CD14-positive monocyte (primary cell): ENCODE measurements around the gene HLA-G. TPM values are rescaled to one million over a fixed set of nuclear protein-coding genes. Genes with fewer than 3 reads are reported as not detected.

ENCODE experiments used
- DNase-seq, 3 donors: peaks; one replicate each; pipeline ENCODE4 v3.0.0-alpha.2; 2011 to 2022
- H2AFZ ChIP-seq: 2 replicates; pipeline ENCODE4 v1.6.0; 2012; ENCODE audit warnings: mild to moderate bottlenecking, low read depth, low read length, inconsistent platforms; ENCODE audit not compliant: insufficient read depth, poor library complexity, severe bottlenecking
- H3K27ac ChIP-seq, 2 donors: 1 replicate in 1 of 2; 2 replicates in 1 of 2; pipeline ENCODE4 v1.5.1; 2012 to 2013; ENCODE audit warnings: low read length in 2 of 2, control low read depth in 1 of 2, inconsistent platforms in 1 of 2, low read depth in 1 of 2, mild to moderate bottlenecking in 1 of 2
- H3K27me3 ChIP-seq, 2 donors: one replicate each; pipeline versions ENCODE4 v1.6.0 to v1.6.1; 2011 to 2013; ENCODE audit warnings: low read length in 2 of 2; ENCODE audit not compliant: control insufficient read depth in 2 of 2, insufficient read depth in 2 of 2
- H3K36me3 ChIP-seq, 2 donors: replicated peaks in 1 of 2; 1 replicate in 1 of 2; 2 replicates in 1 of 2; pipeline versions ENCODE4 v1.5.1 to v1.6.1; 2012 to 2013; ENCODE audit warnings: low read length in 2 of 2, control low read depth in 1 of 2, inconsistent platforms in 1 of 2, mild to moderate bottlenecking in 1 of 2; ENCODE audit not compliant: insufficient read depth in 2 of 2, control insufficient read depth in 1 of 2
- H3K4me1 ChIP-seq, 2 donors: 1 replicate in 1 of 2; 2 replicates in 1 of 2; pipeline versions ENCODE4 v1.5.1 to v1.6.1; 2012 to 2013; ENCODE audit warnings: low read length in 2 of 2, control low read depth in 1 of 2, inconsistent platforms in 1 of 2, mild to moderate bottlenecking in 1 of 2, moderate library complexity in 1 of 2; ENCODE audit not compliant: insufficient read depth in 2 of 2, control insufficient read depth in 1 of 2
- H3K4me2 ChIP-seq: replicated peaks from 2 replicates; pipeline ENCODE3; 2012; ENCODE audit warnings: low read length, moderate library complexity, mild to moderate bottlenecking; ENCODE audit not compliant: poor library complexity, severe bottlenecking; ENCODE audit errors: extremely low read depth
- H3K4me3 ChIP-seq, 3 experiments: fragments of 200-600 bp in 1 of 3; sonication (generic) in 1 of 3; replicated peaks in 1 of 3; 1 replicate in 2 of 3; 2 replicates in 1 of 3; pipeline ENCODE4 v1.5.1; 2011 to 2013; ENCODE audit warnings: low read length in 3 of 3, mild to moderate bottlenecking in 3 of 3, control low read depth in 2 of 3, low read depth in 2 of 3, inconsistent platforms in 1 of 3, moderate library complexity in 1 of 3
- H3K79me2 ChIP-seq: 2 replicates; pipeline ENCODE4 v1.6.0; 2012; ENCODE audit warnings: mild to moderate bottlenecking, control low read depth, inconsistent platforms, low read length, moderate library complexity; ENCODE audit not compliant: insufficient read depth
- H3K9ac ChIP-seq: 2 replicates; pipeline ENCODE4 v1.6.0; 2017; ENCODE audit warnings: low read length, mild to moderate bottlenecking; ENCODE audit not compliant: insufficient read depth, poor library complexity, severe bottlenecking
- H3K9me3 ChIP-seq, 2 donors: replicated peaks in 1 of 2; 1 replicate in 1 of 2; 2 replicates in 1 of 2; pipeline versions ENCODE4 v1.5.1 to v1.6.1; 2012 to 2013; ENCODE audit warnings: low read length in 2 of 2, control low read depth in 1 of 2; ENCODE audit not compliant: control insufficient read depth in 1 of 2, insufficient read depth in 1 of 2
- H4K20me1 ChIP-seq: 2 replicates; pipeline ENCODE4 v1.6.0; 2012; ENCODE audit warnings: mild to moderate bottlenecking, low read length, control low read depth, moderate library complexity; ENCODE audit not compliant: insufficient read depth
- H3K27ac Mint-ChIP-seq, 7 donors: one replicate each; pipeline ENCODE4 v1.8.0; 2020; ENCODE audit warnings: mild to moderate bottlenecking in 7 of 7, mixed read lengths in 7 of 7, moderate library complexity in 6 of 7, inconsistent platforms in 2 of 7
- H3K27me3 Mint-ChIP-seq, 3 donors: one replicate each; pipeline ENCODE4 v1.8.0; 2021 to 2022; ENCODE audit warnings: low read depth in 3 of 3, mild to moderate bottlenecking in 3 of 3, mixed read lengths in 3 of 3, moderate library complexity in 3 of 3, inconsistent platforms in 1 of 3
- H3K36me3 Mint-ChIP-seq, 2 donors: one replicate each; pipeline ENCODE4 v1.8.0; 2020; ENCODE audit warnings: mixed read lengths in 2 of 2, inconsistent platforms in 1 of 2, mild to moderate bottlenecking in 1 of 2
- H3K4me1 Mint-ChIP-seq: one replicate; pipeline ENCODE4 v1.8.0; 2020; ENCODE audit warnings: mild to moderate bottlenecking, mixed read lengths
- H3K4me3 Mint-ChIP-seq, 2 donors: one replicate each; pipeline ENCODE4 v1.8.0; 2020; ENCODE audit warnings: mild to moderate bottlenecking in 2 of 2, mixed read lengths in 2 of 2, moderate library complexity in 1 of 2
- H3K9me3 Mint-ChIP-seq, 7 donors: one replicate each; pipeline ENCODE4 v1.8.0; 2020 to 2022; ENCODE audit warnings: mixed read lengths in 7 of 7, mild to moderate bottlenecking in 6 of 7, moderate library complexity in 6 of 7, inconsistent platforms in 2 of 7
- WGBS: methylation state at CpG from one replicate; pipeline ENCODE4 v1.1.5; 2013; ENCODE audit warnings: missing lambda C conversion rate; ENCODE audit not compliant: insufficient coverage; 5-methylcytosine and 5-hydroxymethylcytosine counted together
- intact Hi-C, 2 donors: fragments of 100-400 bp; cut with micrococcal nuclease; formaldehyde crosslinking; loops; one replicate each; pipeline versions ENCODE4 v1.15.0 to v1.15.1; 2023
- polyA plus RNA-seq, 3 donors: library from polyadenylated mRNA; depleted of rRNA in 1 of 3; unstranded in 2 of 3; stranded (reverse) in 1 of 3; fragments of 300-500 nt in 2 of 3; fragments of >200 nt in 1 of 3; fragmentation: Illumina TruSeq in 2 of 3; gene quantifications; 1 replicate in 2 of 3; 2 replicates in 1 of 3; pipeline ENCODE4 v1.2.3, GENCODE V29; 2012 to 2021
- TF ChIP-seq, protein P1 (sequence below): fragments of 200-600 bp; IDR thresholded peaks from one replicate; pipeline ENCODE4 v1.8.0; 2022; ENCODE audit warnings: antibody characterized with exemption, mild to moderate bottlenecking

The HLA-G gene
- polyA plus RNA-seq, 3 donors = 0.12 to 2.3 (median 0.89) TPM

GRCh38 chr6:29809249-29809648, 18.4 kb upstream of the HLA-G start:
- Histone ChIP-seq H3K9me3 (no peaks in the 10 kb centered on the region), H3K79me2 (no peaks in the 10 kb centered on the region), H3K4me1 (no peaks in the 10 kb centered on the region), H3K36me3 (no peaks in the 10 kb centered on the region), H3K27me3 (peaks cover 11 to 24% of the 10 kb centered on the region in 2 donors), H2AFZ (no peak overlapping the region), H3K4me2 (no peak overlapping the region), H3K4me3 (no peak overlapping the region), H3K27ac (no peak overlapping the region), H4K20me1 (no peaks in the 10 kb centered on the region), H3K9ac (no peak overlapping the region)
- no peak for DNase-seq
- Mint-ChIP-seq H3K9me3 (peaks cover 0 to 2% (median 0%) of the 10 kb centered on the region in 7 donors), H3K27ac (no peak overlapping the region), H3K36me3 (no peaks in the 10 kb centered on the region), H3K4me1 (peaks cover 6% of the 10 kb centered on the region), H3K27me3 (peaks cover 8 to 33% (median 32%) of the 10 kb centered on the region in 3 donors), H3K4me3 (no peak overlapping the region)
- intact Hi-C loops = no loop called here
- TF ChIP-seq, protein P1, sequence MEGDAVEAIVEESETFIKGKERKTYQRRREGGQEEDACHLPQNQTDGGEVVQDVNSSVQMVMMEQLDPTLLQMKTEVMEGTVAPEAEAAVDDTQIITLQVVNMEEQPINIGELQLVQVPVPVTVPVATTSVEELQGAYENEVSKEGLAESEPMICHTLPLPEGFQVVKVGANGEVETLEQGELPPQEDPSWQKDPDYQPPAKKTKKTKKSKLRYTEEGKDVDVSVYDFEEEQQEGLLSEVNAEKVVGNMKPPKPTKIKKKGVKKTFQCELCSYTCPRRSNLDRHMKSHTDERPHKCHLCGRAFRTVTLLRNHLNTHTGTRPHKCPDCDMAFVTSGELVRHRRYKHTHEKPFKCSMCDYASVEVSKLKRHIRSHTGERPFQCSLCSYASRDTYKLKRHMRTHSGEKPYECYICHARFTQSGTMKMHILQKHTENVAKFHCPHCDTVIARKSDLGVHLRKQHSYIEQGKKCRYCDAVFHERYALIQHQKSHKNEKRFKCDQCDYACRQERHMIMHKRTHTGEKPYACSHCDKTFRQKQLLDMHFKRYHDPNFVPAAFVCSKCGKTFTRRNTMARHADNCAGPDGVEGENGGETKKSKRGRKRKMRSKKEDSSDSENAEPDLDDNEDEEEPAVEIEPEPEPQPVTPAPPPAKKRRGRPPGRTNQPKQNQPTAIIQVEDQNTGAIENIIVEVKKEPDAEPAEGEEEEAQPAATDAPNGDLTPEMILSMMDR = no peak

DNA sequence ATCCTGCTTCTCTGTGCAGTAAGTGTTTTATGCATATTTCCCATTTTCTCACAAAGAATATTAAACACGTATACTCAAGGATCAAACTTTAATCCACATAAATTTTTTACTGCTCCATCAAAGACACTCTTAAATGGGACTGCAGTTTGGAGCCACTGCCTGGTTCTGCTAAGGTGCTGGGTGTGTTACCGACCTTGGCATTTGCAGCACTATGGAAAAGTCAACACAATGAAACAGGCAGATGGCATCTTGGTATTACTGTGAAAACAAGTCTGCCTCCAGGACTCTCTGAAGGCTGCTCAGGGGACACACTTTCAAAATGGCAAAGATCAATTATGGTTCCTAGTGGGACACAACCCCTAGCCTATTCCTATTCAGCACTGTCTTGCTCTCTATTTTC, 17.3 kb upstream of the HLA-G start:
- Histone ChIP-seq H3K36me3 (no peaks in the 10 kb centered on the region), H3K27ac (no peak overlapping the region), H4K20me1 (no peaks in the 10 kb centered on the region), H3K4me3 (no peak overlapping the region), H3K4me1 (no peaks in the 10 kb centered on the region), H3K27me3 (peaks cover 11 to 24% of the 10 kb centered on the region in 2 donors), H3K4me2 (no peak overlapping the region), H3K9me3 (no peaks in the 10 kb centered on the region), H2AFZ (no peak overlapping the region), H3K79me2 (no peaks in the 10 kb centered on the region), H3K9ac (no peak overlapping the region)
- H3K36me3 Mint-ChIP-seq = no peaks in the 10 kb centered on the region
- WGBS = no CpG with 5 or more reads among the region's 2 CpGs
- peaks cover 6% of the 10 kb centered on the region for H3K4me1 Mint-ChIP-seq
- H3K27me3 Mint-ChIP-seq = peaks cover 8 to 33% (median 31%) of the 10 kb centered on the region in 3 donors
- no peaks in the 10 kb centered on the region for H3K9me3 Mint-ChIP-seq
- H3K27ac Mint-ChIP-seq = no peak overlapping the region
- TF ChIP-seq, protein P1 = no peak
- no peak for DNase-seq
- intact Hi-C loops = no loop called here
- H3K4me3 Mint-ChIP-seq = no peak overlapping the region
